BLaER1 treated with 17β-estradiol and CSF1 and Interleukin-3, amounts not matched to agents 10 nM and 100 nM (cell line): ENCODE data around the gene KCNC4.

Experiments
- H3K27ac ChIP-seq, 11 experiments: shearing (Covaris generic); formaldehyde crosslinking; 2 replicates each; pipeline ENCODE4 v1.8.1; 2022
- H3K27me3 ChIP-seq, 11 experiments: shearing (Covaris generic); formaldehyde crosslinking; 2 replicates each; pipeline ENCODE4 v1.8.1; 2022
- H3K36me3 ChIP-seq, 11 experiments: shearing (Covaris generic); formaldehyde crosslinking; 2 replicates each; pipeline ENCODE4 v1.8.1; 2022
- H3K4me1 ChIP-seq, 10 experiments: shearing (Covaris generic); formaldehyde crosslinking; 2 replicates each; pipeline ENCODE4 v1.8.1; 2022
- H3K4me2 ChIP-seq, 11 experiments: shearing (Covaris generic); formaldehyde crosslinking; 2 replicates each; pipeline ENCODE4 v1.8.1; 2022
- H3K4me3 ChIP-seq, 10 experiments: shearing (Covaris generic); formaldehyde crosslinking; 2 replicates each; pipeline ENCODE4 v1.8.1; 2022
- H3K9ac ChIP-seq, 11 experiments: shearing (Covaris generic); formaldehyde crosslinking; 2 replicates each; pipeline ENCODE4 v1.8.1; 2022
- H3K9me3 ChIP-seq, 11 experiments: shearing (Covaris generic); formaldehyde crosslinking; replicated peaks in 1 of 11; 2 replicates each; pipeline ENCODE4 v1.8.1; 2022
- H4K20me1 ChIP-seq, 11 experiments: shearing (Covaris generic); formaldehyde crosslinking; 2 replicates each; pipeline ENCODE4 v1.8.1; 2022
- Cebpa-rat ChIP-seq, 11 experiments: shearing (Covaris generic); IDR thresholded peaks; 2 replicates each; pipeline ENCODE4 v1.8.1; 2022

Gene KCNC4

GRCh38 chr1:110196917-110197765 is 13.0 kb upstream of the KCNC4 start:
- TF ChIP-seq Cebpa-rat (IDR thresholded peaks at IDR 0.05): no peak
- Histone ChIP-seq H3K4me1 (peaks cover 7 to 16% (median 15%) of the 10 kb centered on the region in 10 experiments), H3K36me3 (no peaks in the 10 kb centered on the region), H3K9me3 (no peaks in the 10 kb centered on the region), H4K20me1 (no peaks in the 10 kb centered on the region; a peak in 2 of 22 replicates), H3K4me3 (no peak overlapping the region), H3K4me2 (no peak overlapping the region), H3K27me3 (no peaks in the 10 kb centered on the region), H3K9ac (no peak overlapping the region), H3K27ac (no peak overlapping the region)

DNA sequence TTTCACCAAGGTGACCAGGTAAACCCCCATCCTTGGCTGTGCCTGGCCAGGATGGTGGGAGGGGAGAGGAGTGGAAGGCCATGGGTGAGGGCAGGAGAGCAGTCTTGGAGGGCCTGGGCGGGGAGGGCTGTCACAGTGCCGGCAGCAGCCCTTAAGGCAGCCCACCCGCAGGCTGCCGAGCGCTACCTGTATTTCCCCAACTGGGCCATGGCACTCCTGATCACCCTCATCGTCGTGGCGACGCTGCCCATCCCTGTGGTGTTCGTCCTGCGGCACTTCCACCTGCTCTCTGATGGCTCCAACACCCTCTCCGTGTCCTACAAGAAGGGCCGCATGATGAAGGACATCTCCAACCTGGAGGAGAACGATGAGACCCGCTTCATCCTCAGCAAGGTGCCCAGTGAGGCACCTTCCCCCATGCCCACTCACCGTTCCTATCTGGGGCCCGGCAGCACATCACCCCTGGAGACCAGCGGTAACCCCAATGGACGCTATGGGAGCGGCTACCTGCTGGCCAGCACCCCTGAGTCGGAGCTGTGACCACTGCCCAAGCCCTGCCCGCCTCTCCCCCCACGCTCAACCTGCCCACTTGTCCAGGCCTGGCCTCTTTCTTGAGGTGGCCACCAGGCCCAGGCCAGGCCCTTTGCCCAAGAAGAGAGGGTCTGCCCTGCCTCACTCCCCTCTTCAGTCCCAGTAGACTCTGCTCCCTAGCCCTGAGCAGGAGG is 12.0 kb upstream of the KCNC4 start:
- Histone ChIP-seq H3K9ac (no peak overlapping the region), H3K9me3 (no peaks in the 10 kb centered on the region), H3K4me2 (no peak overlapping the region), H4K20me1 (no peaks in the 10 kb centered on the region; a peak in 1 of 22 replicates), H3K4me3 (no peak overlapping the region), H3K27ac (no peak overlapping the region), H3K27me3 (no peaks in the 10 kb centered on the region), H3K4me1 (peaks cover 7 to 18% (median 15%) of the 10 kb centered on the region in 10 experiments), H3K36me3 (no peaks in the 10 kb centered on the region)
- no peak for TF ChIP-seq Cebpa-rat (IDR thresholded peaks at IDR 0.05)

- Histone ChIP-seq H3K36me3 (no peaks in the 10 kb centered on the region), H3K4me1 (peaks cover 7 to 22% (median 17%) of the 10 kb centered on the region in 10 experiments), H3K4me2 (no peak overlapping the region), H3K27me3 (no peaks in the 10 kb centered on the region), H3K9me3 (no peaks in the 10 kb centered on the region), H3K4me3 (no peak overlapping the region), H4K20me1 (no peaks in the 10 kb centered on the region; a peak in 1 of 22 replicates), H3K9ac (no peak overlapping the region), H3K27ac (no peak overlapping the region)
- TF ChIP-seq Cebpa-rat (IDR thresholded peaks at IDR 0.05): no peak
Observed at GRCh38 chr1:110198746-110199145, 11.4 kb upstream of the KCNC4 start.

DNA sequence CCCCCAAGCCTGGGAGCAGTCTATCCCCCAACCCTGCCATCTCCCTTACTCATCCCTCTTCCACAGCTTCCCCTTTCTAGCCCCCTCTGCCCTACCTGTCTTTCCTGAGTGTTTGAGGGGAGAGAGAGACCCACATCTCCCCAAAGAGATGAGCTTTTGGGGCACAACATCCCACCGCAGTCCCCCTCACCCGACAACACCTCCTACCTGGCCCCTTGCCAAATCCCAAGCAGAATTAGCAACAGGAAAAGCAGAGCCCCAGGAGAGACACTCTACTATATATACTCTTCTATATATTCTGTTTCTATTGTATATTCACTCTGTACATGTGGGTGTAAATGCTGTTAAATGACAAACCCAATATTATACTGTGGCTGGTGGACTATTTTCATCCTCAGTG is 9.9 kb upstream of the KCNC4 start:
- 0 out of 22 replicates have a peak overlapping the region, but pooled peaks of 1 of the 11 experiments have one; percentile 18 for H3K9ac ChIP-seq
- H3K4me1 ChIP-seq: peaks cover 7 to 22% (median 17%) of the 10 kb centered on the region in 10 experiments
- H3K4me2 ChIP-seq: peak overlapping the region in 10 of 11 experiments; percentile 15 to 75 (median 50); a peak in 15 of 22 replicates
- TF ChIP-seq Cebpa-rat (IDR thresholded peaks at IDR 0.05): no peak
- H3K27ac ChIP-seq: no peak overlapping the region
- no peaks in the 10 kb centered on the region for H3K9me3 ChIP-seq
- no peaks in the 10 kb centered on the region for H3K36me3 ChIP-seq
- no peak overlapping the region for H3K4me3 ChIP-seq
- H3K27me3 ChIP-seq: no peaks in the 10 kb centered on the region
- H4K20me1 ChIP-seq: no peaks in the 10 kb centered on the region; a peak in 1 of 22 replicates

DNA sequence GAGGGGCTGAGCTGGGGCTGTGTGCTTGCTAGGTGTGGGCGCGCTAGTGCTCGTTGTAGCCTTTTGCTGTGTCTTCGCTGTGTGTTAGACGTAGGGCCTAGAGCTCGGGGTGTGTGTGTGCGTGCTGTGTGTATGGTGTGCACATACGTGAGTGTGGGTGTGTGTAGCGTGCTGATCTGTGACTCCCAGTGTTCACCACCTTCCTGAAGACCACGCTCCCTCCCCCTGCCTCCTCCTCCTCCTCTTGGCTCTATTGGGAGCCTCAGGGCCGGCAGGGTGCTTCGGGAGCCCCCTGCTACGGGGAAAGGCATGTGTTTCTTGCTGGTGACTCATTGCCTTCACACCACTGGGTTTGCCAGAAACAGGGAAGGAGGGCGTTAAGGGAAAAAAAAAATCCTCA is 9.4 kb upstream of the KCNC4 start:
- no peaks in the 10 kb centered on the region for H3K9me3 ChIP-seq
- peaks cover 7 to 22% (median 17%) of the 10 kb centered on the region in 10 experiments for H3K4me1 ChIP-seq
- no peak overlapping the region for H3K27ac ChIP-seq
- H3K36me3 ChIP-seq: no peaks in the 10 kb centered on the region
- no peaks in the 10 kb centered on the region; a peak in 1 of 22 replicates for H4K20me1 ChIP-seq
- no peak for TF ChIP-seq Cebpa-rat (IDR thresholded peaks at IDR 0.05)
- H3K27me3 ChIP-seq: no peaks in the 10 kb centered on the region
- peak overlapping the region; percentile 14 to 75 (median 46); a peak in 18 of 22 replicates for H3K4me2 ChIP-seq
- no peak overlapping the region for H3K4me3 ChIP-seq
- peak overlapping the region in 2 of 11 experiments; percentile 18 to 41; a peak in 2 of 22 replicates for H3K9ac ChIP-seq

DNA sequence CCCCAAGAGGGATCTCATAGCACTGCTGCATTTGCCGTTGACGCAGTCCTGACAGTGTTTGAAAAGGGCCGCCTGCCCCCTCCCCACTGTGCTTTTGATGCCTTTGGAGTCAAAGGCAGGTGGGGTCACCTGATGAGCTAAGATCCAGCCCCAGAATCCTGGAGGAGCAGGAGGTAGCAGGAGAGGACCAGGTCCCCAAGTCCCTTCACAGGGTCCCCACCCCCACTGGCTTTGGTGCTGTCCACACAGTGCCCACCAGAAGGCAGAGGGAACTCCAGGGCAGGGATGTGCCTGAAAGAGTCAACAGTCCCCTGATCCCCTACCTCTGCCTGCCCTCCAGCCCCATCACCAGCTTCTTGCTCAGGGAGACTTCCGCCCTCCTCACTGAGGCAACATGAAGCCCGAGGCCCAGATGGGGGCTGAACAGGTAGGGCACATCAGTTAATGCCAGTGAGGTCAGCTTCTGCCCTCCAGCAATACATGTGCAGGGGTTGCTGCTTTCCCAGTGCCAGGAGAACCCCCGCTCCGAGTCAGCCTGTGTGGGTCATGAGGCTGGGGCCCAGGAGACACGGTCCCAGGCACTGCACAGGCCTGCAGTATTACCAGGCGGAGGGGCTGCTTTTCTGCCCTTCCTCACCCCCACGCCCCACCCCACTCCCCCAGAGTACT is 8.8 kb upstream of the KCNC4 start:
- Histone ChIP-seq H3K9me3 (no peaks in the 10 kb centered on the region), H3K4me3 (no peak overlapping the region), H3K9ac (no peak overlapping the region; a peak in 1 of 22 replicates), H3K27me3 (no peaks in the 10 kb centered on the region), H3K4me1 (peaks cover 7 to 22% (median 17%) of the 10 kb centered on the region in 10 experiments), H3K27ac (no peak overlapping the region), H4K20me1 (no peaks in the 10 kb centered on the region; a peak in 1 of 22 replicates), H3K4me2 (peak overlapping the region in 9 of 11 experiments; percentile 14 to 75 (median 53); a peak in 17 of 22 replicates), H3K36me3 (no peaks in the 10 kb centered on the region)
- TF ChIP-seq Cebpa-rat (IDR thresholded peaks at IDR 0.05): no peak

DNA sequence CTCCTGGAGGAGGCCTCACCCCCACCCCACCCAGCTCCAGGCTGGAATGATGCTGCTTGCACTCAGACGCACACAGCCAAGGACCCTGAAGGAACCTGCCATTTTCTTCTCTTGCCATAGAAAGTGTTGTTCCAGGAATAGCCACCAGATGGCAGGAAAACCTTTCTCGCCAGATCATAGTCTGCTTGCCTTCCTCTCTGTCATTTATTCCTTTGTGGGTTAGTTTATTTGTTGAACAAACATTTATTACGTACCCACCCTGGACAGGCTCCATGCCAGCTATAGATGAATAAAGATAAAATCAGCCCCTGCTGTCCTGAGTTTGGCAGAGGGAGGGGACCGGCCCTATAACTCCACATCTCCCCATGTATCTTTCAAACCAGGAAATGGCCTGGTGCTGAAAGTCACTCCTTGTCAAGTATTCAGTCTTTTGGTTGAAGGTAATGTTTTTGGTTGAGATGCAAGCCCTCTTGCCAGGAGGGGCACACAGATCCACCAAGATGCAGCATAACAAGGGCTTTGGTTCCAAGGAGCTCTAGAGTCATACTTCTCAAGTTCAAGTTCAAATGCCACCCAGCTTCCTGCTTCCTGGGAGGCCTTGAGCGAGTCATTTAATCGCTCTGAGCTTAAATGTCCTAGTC is 7.0 kb upstream of the KCNC4 start:
- TF ChIP-seq Cebpa-rat (IDR thresholded peaks at IDR 0.05): no peak
- no peaks in the 10 kb centered on the region for H3K36me3 ChIP-seq
- peaks cover 7 to 25% (median 17%) of the 10 kb centered on the region in 10 experiments for H3K4me1 ChIP-seq
- H3K9ac ChIP-seq: no peak overlapping the region; a peak in 2 of 22 replicates
- no peaks in the 10 kb centered on the region for H3K9me3 ChIP-seq
- H3K27ac ChIP-seq: peak overlapping the region in 7 of 11 experiments; percentile 14 to 51 (median 39); a peak in 12 of 22 replicates
- no peaks in the 10 kb centered on the region for H4K20me1 ChIP-seq
- 0 out of 22 replicates have a peak overlapping the region, but pooled peaks of 1 of the 11 experiments have one; percentile 0 for H3K4me2 ChIP-seq
- no peak overlapping the region for H3K4me3 ChIP-seq
- no peaks in the 10 kb centered on the region for H3K27me3 ChIP-seq

DNA sequence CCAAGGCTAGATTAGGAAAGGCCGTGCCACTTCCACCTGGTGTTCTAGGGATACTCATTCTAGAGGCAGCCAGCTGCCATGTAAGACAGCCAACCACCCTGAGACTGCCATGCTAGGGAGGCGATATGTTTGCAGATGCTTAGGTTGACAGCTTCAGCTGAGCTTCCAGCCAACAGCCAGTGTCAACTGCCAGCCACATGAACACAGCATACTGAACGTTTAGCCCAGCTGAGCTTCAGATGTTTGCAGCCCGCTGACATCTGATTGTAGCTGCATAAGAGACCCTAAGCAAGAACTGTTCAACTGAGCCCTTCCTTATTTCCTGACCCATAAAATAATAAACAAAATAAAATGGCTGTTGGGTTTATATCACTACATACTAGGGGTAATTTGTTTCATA is 5.0 kb upstream of the KCNC4 start:
- Histone ChIP-seq H3K27ac (no peak overlapping the region), H3K9ac (no peak overlapping the region), H3K4me3 (no peak overlapping the region), H3K36me3 (no peaks in the 10 kb centered on the region), H3K4me1 (peaks cover 16 to 39% (median 26%) of the 10 kb centered on the region in 10 experiments), H3K27me3 (no peaks in the 10 kb centered on the region), H3K9me3 (no peaks in the 10 kb centered on the region), H4K20me1 (no peaks in the 10 kb centered on the region), H3K4me2 (no peak overlapping the region)
- no peak for TF ChIP-seq Cebpa-rat (IDR thresholded peaks at IDR 0.05)
